HEK293 (cell line): ENCODE measurements around the gene TMEM19.
A peak's percentile ranks its signal among the peaks of the same experiment; 100 is the strongest.
"Not testable (repeated sequence)": the region's sequence is repeated elsewhere in the genome, so short reads cannot be mapped to it uniquely, and the experiment has no call there.

Source experiments
- CTCF ChIA-PET: fragments of 350-600 bp; formaldehyde crosslinking; extraction: SDS; loops from one replicate; lab custom pipeline; 2021; ENCODE audit warnings: antibody characterized with exemption; lab: Yijun Ruan, JAX
- POLR2A ChIA-PET: fragments of 300-600 bp; formaldehyde crosslinking; extraction: SDS; loops from one replicate; lab custom pipeline; 2020; ENCODE audit warnings: antibody characterized with exemption, inconsistent platforms; lab: Yijun Ruan, JAX
- H3K27ac ChIP-seq: fragments of 200-500 bp; sonication (Bioruptor generic); 2 replicates; pipeline ENCODE4 v1.5.1; 2014; ENCODE audit warnings: low read depth, low read length, control low read depth, inconsistent platforms; ENCODE audit errors: extremely low read depth
- H3K36me3 ChIP-seq, 2 experiments: fragments of 200-500 bp in 1 of 2; sonication (Bioruptor generic) in 1 of 2; 1 replicate in 1 of 2; 2 replicates in 1 of 2; pipeline ENCODE4 v1.5.1; 2014 to 2017; ENCODE audit warnings: inconsistent platforms in 2 of 2, low read length in 2 of 2; ENCODE audit not compliant: control insufficient read depth in 2 of 2, insufficient read depth in 1 of 2
- H3K4me1 ChIP-seq: fragments of 200-500 bp; sonication (Bioruptor generic); 2 replicates; pipeline ENCODE4 v1.5.1; 2014; ENCODE audit warnings: mild to moderate bottlenecking, low read length, inconsistent platforms; ENCODE audit not compliant: control insufficient read depth, insufficient read depth
- H3K4me3 ChIP-seq: 2 replicates; pipeline ENCODE4 v1.5.1; 2011; ENCODE audit warnings: low read depth, mild to moderate bottlenecking, control low read depth, low read length, moderate library complexity
- H3K9me3 ChIP-seq: fragments of 200-500 bp; sonication (Bioruptor generic); 2 replicates; pipeline ENCODE4 v1.5.1; 2014; ENCODE audit warnings: low read depth, low read length, inconsistent platforms; ENCODE audit not compliant: control insufficient read depth, insufficient read depth
- SP7 ChIP-seq: fragments of 450-650 bp; formaldehyde crosslinking; IDR thresholded peaks from 2 replicates; pipeline ENCODE4 v1.5.1; 2016; ENCODE audit warnings: missing biosample characterization, missing genetic modification characterization
- ZBTB10 ChIP-seq: fragments of 450-650 bp; formaldehyde crosslinking; IDR thresholded peaks from 2 replicates; pipeline ENCODE4 v1.5.1; 2016; ENCODE audit warnings: missing biosample characterization, missing genetic modification characterization
- ZBTB48 ChIP-seq: fragments of 450-650 bp; formaldehyde crosslinking; IDR thresholded peaks from 2 replicates; pipeline ENCODE4 v1.5.1; 2016; ENCODE audit warnings: missing biosample characterization, missing genetic modification characterization
- ZNF133 ChIP-seq: fragments of 450-650 bp; formaldehyde crosslinking; IDR thresholded peaks from 2 replicates; pipeline ENCODE4 v1.5.1; 2016; ENCODE audit warnings: missing biosample characterization, missing genetic modification characterization
- ZNF24 ChIP-seq: fragments of 450-650 bp; formaldehyde crosslinking; IDR thresholded peaks from 2 replicates; pipeline ENCODE4 v1.5.1; 2016; ENCODE audit warnings: missing biosample characterization, missing genetic modification characterization
- ZNF398 ChIP-seq: fragments of 450-650 bp; formaldehyde crosslinking; IDR thresholded peaks from 2 replicates; pipeline ENCODE4 v1.5.1; 2017; ENCODE audit warnings: missing biosample characterization, missing genetic modification characterization
- ZNF518A ChIP-seq: fragments of 450-650 bp; formaldehyde crosslinking; conservative IDR thresholded peaks from 2 replicates; pipeline ENCODE4 v1.5.1; 2016; ENCODE audit warnings: low read depth, missing biosample characterization, missing genetic modification characterization
- ZNF529 ChIP-seq: fragments of 450-650 bp; formaldehyde crosslinking; IDR thresholded peaks from 2 replicates; pipeline ENCODE4 v1.5.1; 2017; ENCODE audit warnings: missing genetic modification characterization, missing biosample characterization; ENCODE audit not compliant: insufficient replicate concordance
- ZNF558 ChIP-seq: fragments of 450-650 bp; formaldehyde crosslinking; IDR thresholded peaks from 2 replicates; pipeline ENCODE4 v1.5.1; 2016; ENCODE audit warnings: missing biosample characterization, missing genetic modification characterization
- ZNF585B ChIP-seq: fragments of 450-650 bp; formaldehyde crosslinking; IDR thresholded peaks from 2 replicates; pipeline ENCODE4 v1.5.1; 2016; ENCODE audit warnings: missing biosample characterization, missing genetic modification characterization
- ZNF623 ChIP-seq: fragments of 450-650 bp; formaldehyde crosslinking; IDR thresholded peaks from 2 replicates; pipeline ENCODE4 v1.5.1; 2016; ENCODE audit warnings: missing biosample characterization, missing genetic modification characterization
- ZNF677 ChIP-seq: fragments of 450-650 bp; IDR thresholded peaks from 2 replicates; pipeline ENCODE4 v1.5.0; 2018; ENCODE audit warnings: missing biosample characterization, mild to moderate bottlenecking, missing genetic modification characterization, moderate library complexity

Gene TMEM19

GRCh38 chr12:71693126-71693525 is 7.2 kb downstream of the TMEM19 start:
- Histone ChIP-seq H3K36me3 (peaks cover 21 to 25% of the 10 kb centered on the region in 2 experiments), H3K4me1 (0 out of 2 replicates have a peak, but pooled peaks cover 3% of the 10 kb centered on the region), H3K4me3 (no peak overlapping the region), H3K9me3 (no peaks in the 10 kb centered on the region), H3K27ac (no peak overlapping the region)
- CTCF ChIA-PET = interaction anchor here (0.6 kb wide), 2 partner anchors 29 to 58 kb away, joined by 3 to 6 read pairs; partner anchors contain the start of gene THAP2
- TF ChIP-seq ZNF133 (tag by site-specific recombination) (no peak), ZNF677 (no peak), ZNF558 (tag by site-specific recombination) (no peak), ZNF518A (no peak), ZBTB10 (tag by site-specific recombination) (no peak), ZNF585B (tag by site-specific recombination) (no peak), ZNF398 (no peak), ZNF24 (tag by site-specific recombination) (no peak), ZBTB48 (tag by site-specific recombination) (no peak), ZNF529 (no peak)
- TF ChIP-seq, all 188 proteins: peak for 0
- POLR2A ChIA-PET = no interaction called here

- POLR2A ChIA-PET, CTCF ChIA-PET, H3K27ac ChIP-seq, H3K4me1 ChIP-seq, H3K4me3 ChIP-seq, H3K9me3 ChIP-seq: not testable (repeated sequence)
- peaks cover 26 to 27% of the 10 kb centered on the region in 2 experiments for H3K36me3 ChIP-seq
These were observed 7.8 kb downstream of the TMEM19 start for GRCh38 chr12:71693651-71694050.

- Histone ChIP-seq H3K4me1 (0 out of 2 replicates have a peak, but pooled peaks cover 3% of the 10 kb centered on the region), H3K36me3 (peaks cover 32 to 33% of the 10 kb centered on the region in 2 experiments), H3K27ac (no peak overlapping the region), H3K4me3 (no peak overlapping the region), H3K9me3 (no peaks in the 10 kb centered on the region)
- TF ChIP-seq SP7 (tag by site-specific recombination) = peak; percentile 33; the same call in 1 of the 2 replicates
- no peak for TF ChIP-seq ZNF623
- POLR2A ChIA-PET = no interaction called here
- CTCF ChIA-PET = no interaction called here
These were observed 8.4 kb downstream of the TMEM19 start for GRCh38 chr12:71694099-71694820.
